Chondrocyte (in vitro differentiated cells): ENCODE results near the gene KCNJ4. TPM values are rescaled to one million over a fixed set of nuclear protein-coding genes. Genes with fewer than 3 reads are reported as not detected.
A peak's percentile ranks its signal among the peaks of the same experiment; 100 is the strongest.

Experiments used
- DNase-seq: peaks from one replicate; pipeline ENCODE4 v3.0.0; 2021; ENCODE audit warnings: mixed read lengths, low spot score
- H3K27ac Mint-ChIP-seq: one replicate; pipeline ENCODE4 v1.8.0; 2021; ENCODE audit warnings: mild to moderate bottlenecking, moderate library complexity, mixed read lengths; ENCODE audit not compliant: unreplicated experiment
- H3K27me3 Mint-ChIP-seq: 2 replicates; pipeline ENCODE4 v1.8.0; 2021; ENCODE audit warnings: low read depth, mixed read lengths
- H3K36me3 Mint-ChIP-seq: 2 replicates; pipeline ENCODE4 v1.8.0; 2021; ENCODE audit warnings: low read depth, mixed read lengths
- H3K4me1 Mint-ChIP-seq: 2 replicates; pipeline ENCODE4 v1.8.0; 2021; ENCODE audit warnings: low read depth, mild to moderate bottlenecking, mixed read lengths
- H3K4me3 Mint-ChIP-seq: one replicate; pipeline ENCODE4 v1.8.0; 2021; ENCODE audit warnings: mild to moderate bottlenecking, moderate library complexity, mixed read lengths; ENCODE audit not compliant: unreplicated experiment
- H3K9me3 Mint-ChIP-seq: 2 replicates; pipeline ENCODE4 v1.8.0; 2021; ENCODE audit warnings: low read depth, mixed read lengths
- CTCF ChIP-seq: fragments of 200-600 bp; sonication (generic); IDR thresholded peaks from 2 replicates; pipeline ENCODE4 v1.5.0; 2021; ENCODE audit warnings: antibody characterized with exemption, mild to moderate bottlenecking, moderate library complexity
- total RNA-seq: library from RNA; stranded (reverse); gene quantifications from 3 replicates; pipeline ENCODE4 v1.2.1, GENCODE V29; 2021

The KCNJ4 gene
- total RNA-seq, 1 donor from 2014 or later, result 0.27 TPM

DNA sequence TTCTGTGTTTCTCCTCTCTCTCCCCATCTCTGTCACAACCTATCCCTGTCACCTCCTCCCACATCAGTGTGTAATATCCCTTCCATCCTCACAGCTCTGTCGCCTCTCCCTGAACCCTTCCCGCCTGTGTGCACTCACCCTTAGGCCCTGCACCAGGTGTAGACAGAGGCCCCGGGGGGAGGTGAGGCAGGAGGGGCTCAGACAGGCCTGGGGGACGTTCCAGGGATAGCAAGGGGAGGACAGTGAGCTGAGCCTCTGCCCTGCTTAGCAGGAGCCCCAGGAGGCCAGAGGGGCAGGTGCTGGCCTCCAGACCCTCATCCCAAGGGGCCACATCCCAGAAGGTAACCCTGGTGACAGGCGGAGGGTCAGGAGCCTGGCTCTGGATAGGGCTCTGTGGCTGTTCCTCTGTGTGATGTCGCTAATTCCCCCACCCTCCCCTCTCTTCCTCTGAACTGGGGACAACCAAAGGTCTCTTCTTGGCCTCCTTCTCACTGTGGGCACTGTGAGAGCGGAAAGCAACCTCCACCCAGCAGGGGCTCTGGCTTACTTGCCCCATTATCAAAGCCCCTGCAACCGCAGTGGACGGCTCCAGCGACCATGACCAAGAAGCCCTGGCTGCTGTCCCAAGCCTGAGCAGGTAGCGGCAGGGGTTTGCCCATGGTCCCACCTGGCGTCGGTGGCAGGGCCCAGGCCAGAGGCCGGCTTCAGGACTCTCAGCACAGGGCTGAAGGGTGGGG lies 35.7 kb downstream of the KCNJ4 start:
- H3K9me3 Mint-ChIP-seq, result no peaks in the 10 kb centered on the region

GRCh38 chr22:38418589-38418988 lies 36.4 kb downstream of the KCNJ4 start:
- no peaks in the 10 kb centered on the region for H3K36me3 Mint-ChIP-seq
- no peak for TF ChIP-seq CTCF
- H3K4me1 Mint-ChIP-seq, result no peaks in the 10 kb centered on the region
- no peak overlapping the region for H3K4me3 Mint-ChIP-seq
- H3K9me3 Mint-ChIP-seq, result no peaks in the 10 kb centered on the region
- H3K27me3 Mint-ChIP-seq, result no peaks in the 10 kb centered on the region
- no peak overlapping the region for H3K27ac Mint-ChIP-seq
- peak; percentile 79 for DNase-seq

More for the DNA sequence above, 35.7 kb downstream of the KCNJ4 start:
- TF ChIP-seq CTCF, result no peak
- no peaks in the 10 kb centered on the region for H3K36me3 Mint-ChIP-seq
- H3K4me3 Mint-ChIP-seq, result no peak overlapping the region
- H3K4me1 Mint-ChIP-seq, result no peaks in the 10 kb centered on the region
- no peaks in the 10 kb centered on the region for H3K27me3 Mint-ChIP-seq
- no peak overlapping the region for H3K27ac Mint-ChIP-seq
- DNase-seq, result peak; percentile 87

- H3K36me3 Mint-ChIP-seq, result no peaks in the 10 kb centered on the region
- no peaks in the 10 kb centered on the region for H3K27me3 Mint-ChIP-seq
- H3K27ac Mint-ChIP-seq, result no peak overlapping the region
- peak; percentile 84 for DNase-seq
- no peaks in the 10 kb centered on the region for H3K4me1 Mint-ChIP-seq
- TF ChIP-seq CTCF, result no peak
- H3K9me3 Mint-ChIP-seq, result no peaks in the 10 kb centered on the region
- H3K4me3 Mint-ChIP-seq, result no peak overlapping the region
Observed at GRCh38 chr22:38417252-38418060, 37.5 kb downstream of the KCNJ4 start.

DNA sequence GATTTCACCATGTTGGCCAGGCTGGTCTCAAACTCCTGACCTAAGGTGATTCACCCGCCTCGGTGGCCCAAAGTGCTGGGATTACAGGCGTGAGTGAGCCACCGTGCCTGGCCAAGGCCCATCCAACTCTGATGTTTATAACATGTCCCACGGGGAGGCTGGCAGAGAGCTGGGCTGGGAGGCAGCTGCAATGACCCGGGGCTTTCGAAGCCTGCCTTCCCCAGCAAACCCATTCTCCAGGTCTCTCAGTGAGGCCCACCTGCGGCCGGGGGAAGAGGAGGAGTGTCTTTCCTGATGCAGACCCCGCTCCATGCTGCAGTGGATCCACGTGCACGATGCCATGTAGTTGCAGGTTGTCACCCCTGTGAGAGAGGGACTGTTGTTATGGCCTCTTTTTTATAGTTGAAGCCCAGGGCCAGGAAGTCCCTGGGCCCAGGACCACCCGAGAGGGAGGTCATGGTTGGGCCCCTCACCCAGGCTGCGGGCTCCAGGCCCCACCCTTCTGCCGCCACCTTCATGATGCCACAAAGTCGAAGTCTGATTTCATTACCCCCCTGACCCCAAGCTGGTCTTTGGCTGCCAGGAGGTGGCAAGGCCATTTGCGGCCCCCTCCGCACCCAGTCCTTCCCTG lies 38.3 kb downstream of the KCNJ4 start:
- H3K27me3 Mint-ChIP-seq, result no peaks in the 10 kb centered on the region
- H3K4me3 Mint-ChIP-seq, result no peak overlapping the region
- H3K4me1 Mint-ChIP-seq, result no peaks in the 10 kb centered on the region
- no peaks in the 10 kb centered on the region for H3K9me3 Mint-ChIP-seq
- DNase-seq, result peak; percentile 59
- no peaks in the 10 kb centered on the region for H3K36me3 Mint-ChIP-seq
- no peak overlapping the region for H3K27ac Mint-ChIP-seq
- TF ChIP-seq CTCF, result no peak

DNA sequence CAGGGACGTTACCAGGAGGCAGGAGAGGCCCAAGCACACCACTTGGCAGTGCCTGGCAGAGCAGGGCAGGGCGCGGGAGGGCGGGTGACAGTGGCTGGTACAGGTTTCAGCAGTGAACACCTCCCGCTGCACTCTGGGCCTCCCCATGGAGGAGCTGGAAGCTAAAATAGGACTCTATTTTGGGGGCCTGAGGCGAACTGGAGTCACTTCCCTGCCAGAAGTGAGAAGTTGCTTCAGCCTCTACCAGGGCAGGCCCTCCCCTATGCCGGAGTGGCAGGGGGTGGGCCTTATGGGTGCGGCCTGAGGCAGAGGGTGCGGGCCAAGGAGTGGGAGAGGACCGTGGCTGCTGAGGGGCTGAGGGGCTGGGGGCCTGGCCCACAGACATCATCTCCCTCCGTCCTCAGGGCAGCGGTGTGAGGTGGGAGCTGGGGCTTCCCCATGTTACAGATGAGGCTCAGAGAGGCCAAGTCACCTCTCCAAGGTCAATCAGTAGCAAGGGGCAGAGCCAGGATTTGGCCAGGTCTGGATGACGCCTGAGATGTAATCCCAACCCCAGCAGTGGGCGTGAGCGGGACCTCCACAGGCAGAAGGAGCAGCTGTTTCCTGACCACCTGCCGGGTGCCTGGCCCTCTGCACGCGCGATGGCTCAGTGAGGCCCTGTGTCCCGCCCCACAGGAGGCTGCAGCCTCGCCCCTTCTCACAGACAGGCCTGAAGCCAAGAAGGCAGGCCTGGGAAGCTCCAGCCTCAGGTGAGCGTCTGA lies 39.3 kb downstream of the KCNJ4 start:
- Mint-ChIP-seq H3K27ac (no peak overlapping the region), H3K9me3 (no peaks in the 10 kb centered on the region), H3K4me3 (no peak overlapping the region), H3K36me3 (no peaks in the 10 kb centered on the region), H3K4me1 (no peaks in the 10 kb centered on the region), H3K27me3 (no peaks in the 10 kb centered on the region)
- peak; percentile 80 for DNase-seq
- no peak for TF ChIP-seq CTCF
